ENCODE results near the gene NRDE2. TPM values are rescaled to one million over a fixed set of nuclear protein-coding genes. Genes with fewer than 3 reads are reported as not detected.

The NRDE2 gene
- total RNA-seq, 1 experiment from 2014 or later: 19.2 TPM

GRCh38 chr14:90291699-90292098 lies 40.0 kb downstream of the NRDE2 start:
- CTCF ChIA-PET: no interaction called here
- Mint-ChIP-seq H3K9me3 (ENCODE audit: low read depth, unreplicated experiment) (no peaks in the 10 kb centered on the region), H3K36me3 (ENCODE audit: insufficient read depth, unreplicated experiment) (peaks cover 6% of the 10 kb centered on the region), H3K27me3 (ENCODE audit: unreplicated experiment) (no peaks in the 10 kb centered on the region), H3K4me1 (ENCODE audit: low read depth, unreplicated experiment) (no peaks in the 10 kb centered on the region), H3K27ac (ENCODE audit: unreplicated experiment) (no peak overlapping the region), H3K4me3 (ENCODE audit: low read depth, unreplicated experiment) (no peak overlapping the region)
- no peak for TF ChIP-seq CTCF (IDR thresholded peaks at IDR 0.05; ENCODE audit: unreplicated experiment)
- no TSS peak for BruUV-seq (replicated peaks)
- DNase-seq: no peak
- intact Hi-C loops (cut with micrococcal nuclease; ENCODE audit: unreplicated experiment): no loop called here

- no TSS peak for BruUV-seq (replicated peaks)
- no peak for TF ChIP-seq CTCF (IDR thresholded peaks at IDR 0.05; ENCODE audit: unreplicated experiment)
- no peaks in the 10 kb centered on the region for H3K36me3 Mint-ChIP-seq (ENCODE audit: insufficient read depth, unreplicated experiment)
- no peaks in the 10 kb centered on the region for H3K27me3 Mint-ChIP-seq (ENCODE audit: unreplicated experiment)
- CTCF ChIA-PET: interaction anchor here (0.5 kb wide), 1 partner anchor 225 kb away, joined by 4 read pairs; no protein-coding TSS in a partner anchor
- intact Hi-C loops (cut with micrococcal nuclease; ENCODE audit: unreplicated experiment): no loop called here
- DNase-seq: no peak
- H3K4me1 Mint-ChIP-seq (ENCODE audit: low read depth, unreplicated experiment): no peaks in the 10 kb centered on the region
- no peak overlapping the region for H3K4me3 Mint-ChIP-seq (ENCODE audit: low read depth, unreplicated experiment)
- H3K9me3 Mint-ChIP-seq (ENCODE audit: low read depth, unreplicated experiment): no peaks in the 10 kb centered on the region
- no peak overlapping the region for H3K27ac Mint-ChIP-seq (ENCODE audit: unreplicated experiment)
These were observed 41.3 kb downstream of the NRDE2 start for GRCh38 chr14:90290337-90291011.

GRCh38 chr14:90288651-90289355 lies 42.9 kb downstream of the NRDE2 start:
- TF ChIP-seq CTCF (IDR thresholded peaks at IDR 0.05; ENCODE audit: unreplicated experiment): no peak
- BruUV-seq (replicated peaks): no TSS peak
- H3K27me3 Mint-ChIP-seq (ENCODE audit: unreplicated experiment): no peaks in the 10 kb centered on the region
- no peaks in the 10 kb centered on the region for H3K4me1 Mint-ChIP-seq (ENCODE audit: low read depth, unreplicated experiment)
- no peaks in the 10 kb centered on the region for H3K9me3 Mint-ChIP-seq (ENCODE audit: low read depth, unreplicated experiment)
- DNase-seq: no peak
- H3K27ac Mint-ChIP-seq (ENCODE audit: unreplicated experiment): no peak overlapping the region
- H3K4me3 Mint-ChIP-seq (ENCODE audit: low read depth, unreplicated experiment): no peak overlapping the region
- intact Hi-C loops (cut with micrococcal nuclease; ENCODE audit: unreplicated experiment): no loop called here
- no peaks in the 10 kb centered on the region for H3K36me3 Mint-ChIP-seq (ENCODE audit: insufficient read depth, unreplicated experiment)
- CTCF ChIA-PET: interaction anchor here (1.0 to 1.2 kb wide), 3 partner anchors 13 to 470 kb away, joined by 4 to 6 read pairs (median 5); no protein-coding TSS in a partner anchor

GRCh38 chr14:90287791-90288190 lies 44.0 kb downstream of the NRDE2 start:
- H3K4me1 Mint-ChIP-seq (ENCODE audit: low read depth, unreplicated experiment): no peaks in the 10 kb centered on the region
- no peak overlapping the region for H3K4me3 Mint-ChIP-seq (ENCODE audit: low read depth, unreplicated experiment)
- H3K27me3 Mint-ChIP-seq (ENCODE audit: unreplicated experiment): no peaks in the 10 kb centered on the region
- no TSS peak for BruUV-seq (replicated peaks)
- H3K27ac Mint-ChIP-seq (ENCODE audit: unreplicated experiment): no peak overlapping the region
- no peak for TF ChIP-seq CTCF (IDR thresholded peaks at IDR 0.05; ENCODE audit: unreplicated experiment)
- H3K36me3 Mint-ChIP-seq (ENCODE audit: insufficient read depth, unreplicated experiment): no peaks in the 10 kb centered on the region
- no peaks in the 10 kb centered on the region for H3K9me3 Mint-ChIP-seq (ENCODE audit: low read depth, unreplicated experiment)
- no peak for DNase-seq
- intact Hi-C loops (cut with micrococcal nuclease; ENCODE audit: unreplicated experiment): no loop called here
- CTCF ChIA-PET: no interaction called here

Measured in Calu3 (cell line).